Hematopoietic multipotent progenitor cell (in vitro differentiated cells): ENCODE data around the gene ADCY3. TPM values are rescaled to one million over a fixed set of nuclear protein-coding genes. Genes with fewer than 3 reads are reported as not detected.

Source experiments
- DNase-seq, 3 donors: peaks; one replicate each; pipeline ENCODE4 v3.0.0-alpha.2; 2011 to 2015; ENCODE audit warnings: low read depth in 2 of 3, low spot score in 2 of 3
- total RNA-seq: library from RNA; depleted of rRNA; stranded (reverse); fragments of >200 nt; gene quantifications from one replicate; pipeline ENCODE4 v1.2.3, GENCODE V29; 2012

ADCY3 gene
- total RNA-seq, result 74.9 TPM

DNA sequence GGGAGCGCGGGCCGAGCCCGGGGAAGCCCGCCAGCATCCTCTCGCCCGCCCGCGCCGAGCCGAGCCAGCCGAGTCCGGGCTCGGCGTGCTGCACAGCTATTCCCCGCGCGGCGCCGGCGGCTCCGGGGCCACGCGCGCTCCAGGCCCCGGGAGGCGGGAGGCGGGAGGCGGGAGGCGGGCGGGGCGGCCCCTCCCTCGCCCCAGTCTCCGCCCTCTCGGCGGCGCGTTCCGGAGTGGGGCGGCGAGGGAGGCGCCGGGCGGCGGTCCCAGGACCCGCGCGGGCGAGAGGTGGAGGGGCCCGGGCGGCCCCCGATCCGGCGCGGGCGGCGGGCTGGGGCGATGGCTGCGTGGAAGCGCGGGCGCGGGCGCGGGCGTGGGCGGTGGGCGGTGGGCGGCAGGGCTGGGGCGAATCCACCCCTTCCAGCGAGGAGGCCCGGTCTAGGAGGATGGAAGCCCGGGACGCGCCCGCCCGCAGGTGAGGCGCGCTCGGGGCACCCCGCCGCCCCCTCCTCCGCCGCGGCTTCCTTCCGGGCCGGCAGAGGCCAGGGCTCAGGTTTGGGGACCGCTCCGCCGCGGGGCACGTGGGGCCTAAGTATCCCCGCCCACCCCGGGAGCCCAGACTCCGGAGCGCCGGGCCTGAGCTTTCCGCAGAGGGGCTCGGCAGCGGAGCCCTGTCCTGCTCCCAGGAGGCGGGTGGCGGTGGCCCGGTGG, at the start of gene ADCY3:
Gene ADCY3 (minus strand): TSS at position 140 of the 711 bp plus-strand sequence. CDS start 1,250 bp downstream, outside the sequence.
- DNase-seq, result peak; percentile 23 to 56 (median 56)

DNA sequence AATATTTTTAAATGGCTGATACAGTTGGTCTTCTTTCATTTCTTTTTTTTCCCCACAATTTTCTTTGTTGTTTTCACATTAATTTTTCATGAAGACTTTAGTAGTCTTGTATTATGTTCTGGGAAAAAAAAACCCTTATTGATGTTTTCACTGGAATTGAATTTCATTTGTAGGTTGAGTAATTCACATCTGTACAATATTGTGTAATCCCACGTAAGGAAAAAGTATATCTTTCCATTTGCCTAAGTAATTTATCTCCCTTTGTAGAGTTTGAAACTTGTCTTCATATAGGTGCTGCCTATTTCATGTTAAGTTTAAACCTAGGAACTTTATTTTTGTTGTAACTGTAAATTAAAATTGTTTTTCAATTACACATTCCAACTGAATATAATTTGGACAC, 49.7 kb upstream of the ADCY3 start:
- DNase-seq, result no peak

DNA sequence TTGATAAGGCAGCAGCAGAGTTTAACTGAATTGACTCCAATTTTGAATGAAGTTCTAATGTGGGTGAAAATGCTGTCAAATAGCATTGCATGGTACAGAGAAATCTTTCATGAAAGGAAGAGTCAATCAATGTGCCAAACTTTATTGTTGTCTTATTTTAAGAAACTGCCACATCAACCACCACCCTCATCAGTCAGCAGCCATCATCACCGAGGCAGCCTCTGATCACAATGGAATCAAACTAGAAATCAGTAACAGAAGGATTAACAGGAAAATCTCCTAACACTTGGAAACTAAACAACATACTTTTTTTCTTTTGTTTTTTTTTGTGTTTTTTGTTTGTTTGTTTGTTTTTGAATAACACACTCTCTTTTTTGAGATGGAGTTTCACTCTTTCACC, 41.9 kb upstream of the ADCY3 start:
- DNase-seq, result no peak

DNA sequence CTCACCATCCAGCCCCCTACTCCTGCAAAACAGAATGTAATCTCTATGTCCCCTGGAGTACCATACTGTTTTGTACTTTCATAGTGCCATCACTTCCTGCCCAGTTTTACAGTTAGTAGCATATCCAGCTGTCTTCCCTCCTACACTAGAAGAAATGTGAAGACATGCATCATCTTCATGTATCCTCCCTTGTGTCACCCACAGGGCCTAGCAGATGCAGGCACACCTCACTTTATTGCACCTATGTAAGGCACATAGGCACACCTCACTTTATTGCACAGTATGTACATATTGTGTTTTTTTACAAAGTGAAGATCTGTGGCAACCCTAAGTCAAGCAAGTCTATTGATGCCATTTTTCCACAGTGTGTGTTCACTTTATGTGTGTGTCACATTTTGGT, 39.7 kb upstream of the ADCY3 start:
- DNase-seq, result no peak

DNA sequence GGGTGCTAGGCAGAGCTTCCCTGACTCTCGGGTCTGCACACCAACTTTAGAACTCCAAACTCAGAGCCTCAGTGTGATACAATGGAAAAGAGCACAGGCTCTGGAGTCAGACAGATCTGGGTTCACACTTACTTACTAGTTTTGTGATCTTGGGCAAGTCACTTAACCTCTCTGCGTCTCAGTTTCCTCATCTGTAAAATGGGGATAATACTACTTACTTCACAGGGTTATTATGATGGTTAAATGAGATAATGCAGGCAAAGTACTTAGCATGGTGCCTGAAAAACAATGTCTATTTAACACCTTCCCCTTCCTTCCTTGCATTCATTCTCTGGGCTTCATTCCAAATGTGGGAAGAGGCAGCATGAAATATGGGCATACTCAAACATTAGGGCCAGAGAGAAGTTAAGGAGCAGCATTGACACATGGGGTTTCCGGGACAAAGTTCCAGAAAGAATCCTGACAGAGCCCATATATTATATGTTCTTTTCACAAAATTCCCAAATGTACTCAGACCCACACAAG, 38.4 kb upstream of the ADCY3 start:
- no peak for DNase-seq

DNA sequence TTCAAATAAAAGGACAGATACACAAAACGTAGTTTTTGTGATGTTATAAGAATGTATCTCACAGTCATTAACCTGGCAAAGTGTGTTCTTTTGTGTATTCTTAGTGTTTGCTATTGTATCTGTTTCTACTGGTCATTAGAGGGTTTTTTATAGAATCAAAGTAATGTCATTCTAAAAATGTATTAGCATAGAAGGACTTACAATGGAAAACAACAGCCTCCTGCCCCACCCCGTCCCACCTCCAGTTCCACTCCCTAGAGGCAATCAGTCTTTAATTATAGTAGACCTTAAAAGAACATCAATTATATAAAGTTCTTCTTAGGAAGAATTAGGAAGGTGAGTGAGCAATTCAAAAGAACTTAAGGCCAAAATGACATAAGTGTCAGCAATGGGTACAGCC, 37.9 kb upstream of the ADCY3 start:
- no peak for DNase-seq

DNA sequence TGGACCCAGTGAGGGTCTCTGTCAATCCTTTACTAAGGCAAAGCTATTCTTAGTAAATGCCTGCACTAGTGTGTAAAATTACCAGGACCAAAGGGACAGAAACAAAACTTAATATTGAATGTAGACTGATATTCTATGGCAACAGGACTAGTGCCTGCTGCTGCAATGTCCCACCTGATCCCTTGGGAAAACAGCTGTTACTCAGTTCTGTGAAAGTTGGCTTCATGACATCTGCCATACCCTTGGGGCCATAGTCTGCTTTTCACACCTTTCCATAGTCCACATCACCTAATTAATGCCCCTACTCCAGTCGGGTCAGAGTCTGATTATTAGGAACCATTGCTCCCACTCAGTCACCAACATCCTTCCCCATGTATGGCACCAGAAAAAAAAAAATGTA, 37.2 kb upstream of the ADCY3 start:
- no peak for DNase-seq

DNA sequence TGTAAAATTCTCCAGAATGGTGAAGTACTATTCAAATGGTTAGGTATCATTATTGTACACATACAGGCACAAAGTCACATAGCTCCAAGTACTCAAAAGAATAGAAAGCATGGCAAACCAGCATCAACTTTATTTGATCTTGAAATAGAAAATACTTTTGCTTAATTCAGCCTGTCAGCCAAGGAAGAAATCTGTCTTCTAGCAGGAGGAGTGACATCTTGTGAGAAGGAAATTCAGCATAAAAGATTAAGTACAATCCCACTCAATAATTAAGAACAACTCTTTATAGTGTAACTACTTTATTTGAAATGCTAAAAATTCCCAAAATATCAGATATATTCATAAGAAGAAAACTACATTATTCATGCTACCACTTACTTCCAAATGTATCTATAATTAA, 35.9 kb upstream of the ADCY3 start:
- DNase-seq, result no peak

DNA sequence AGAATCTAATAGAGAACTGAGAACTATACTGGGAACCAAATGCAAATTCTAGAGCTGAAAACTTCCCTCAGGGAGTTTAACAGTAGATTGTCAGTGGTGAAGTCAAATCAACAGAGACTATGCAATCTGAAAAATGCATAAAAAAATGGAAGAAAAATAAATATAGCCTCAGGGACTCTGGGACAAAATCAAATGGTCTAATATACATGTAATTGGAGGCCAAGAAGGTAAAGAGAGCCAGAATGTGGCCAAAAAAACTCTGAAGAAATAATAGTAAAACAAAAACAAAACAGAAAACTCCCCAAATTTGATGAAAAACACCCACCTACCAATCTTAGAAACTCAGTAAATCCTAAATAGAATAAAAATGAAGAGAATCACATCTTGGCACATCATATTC, 35.2 kb upstream of the ADCY3 start:
- peak in 1 of 3 donors; percentile 1 for DNase-seq

DNA sequence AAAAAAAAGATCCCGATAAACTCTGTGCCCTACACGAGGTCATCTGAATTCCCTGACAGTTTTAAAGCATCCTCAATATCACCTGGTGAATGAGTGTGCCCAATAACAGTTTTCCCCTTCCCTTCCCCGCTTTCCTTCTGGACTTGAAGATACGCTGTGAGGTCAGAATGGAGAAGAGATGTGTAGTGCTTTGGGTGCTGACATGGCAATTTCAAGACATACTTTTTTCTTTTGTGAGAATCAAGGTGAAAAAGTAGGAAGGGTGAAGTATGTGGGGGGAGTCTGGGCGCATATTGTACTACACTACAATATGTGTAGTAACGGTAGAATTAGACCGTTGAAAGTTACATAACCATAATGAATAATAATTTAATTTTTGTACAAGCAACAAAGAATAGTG, 30.1 kb upstream of the ADCY3 start:
- no peak for DNase-seq

DNA sequence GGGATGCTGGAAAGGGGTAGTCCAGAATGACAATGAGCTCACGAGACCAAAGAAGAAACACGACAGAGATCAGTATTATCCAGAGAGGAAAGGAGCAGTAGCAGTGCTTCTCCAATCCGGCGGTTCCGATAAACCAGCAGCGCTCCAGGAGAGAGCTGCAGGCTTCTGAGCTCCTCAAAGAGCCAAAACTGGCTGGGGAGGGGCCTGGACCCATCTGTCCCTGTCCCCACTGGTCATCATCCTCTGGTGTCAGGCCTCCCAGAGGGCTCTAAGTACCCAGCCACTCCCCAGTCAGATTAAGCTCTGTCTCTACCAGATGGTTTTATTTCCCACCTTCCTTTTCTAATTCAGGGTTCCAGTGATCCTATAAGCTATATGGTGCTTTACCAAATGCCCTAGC, 28.5 kb upstream of the ADCY3 start:
- no peak for DNase-seq

DNA sequence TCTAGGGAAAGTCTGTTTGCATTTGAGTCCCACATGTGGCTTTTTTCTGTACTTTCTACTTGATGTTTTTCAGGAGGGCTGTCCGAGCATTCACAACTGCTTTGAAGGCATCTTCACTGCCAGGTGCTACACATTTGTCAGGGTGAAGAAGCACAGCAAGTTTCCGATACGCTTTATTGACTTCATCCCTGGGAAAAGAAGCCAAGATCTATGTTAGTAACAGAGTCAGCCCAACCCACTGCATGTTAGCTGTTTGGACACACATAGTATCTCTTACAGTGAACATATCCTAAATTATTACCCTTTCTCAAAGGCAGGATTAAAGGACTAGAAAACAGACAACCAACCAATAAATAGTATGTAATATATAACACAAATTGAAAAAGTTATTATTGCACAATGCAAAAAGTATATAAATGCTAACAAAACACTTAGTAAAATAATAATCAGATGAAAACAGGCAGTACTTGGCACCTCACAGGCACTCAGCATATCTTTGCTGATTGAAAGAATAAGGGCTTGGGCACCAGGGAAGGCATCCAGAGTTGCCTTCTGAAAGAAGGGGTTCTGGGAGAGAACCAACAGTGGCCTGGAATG, 27.6 kb upstream of the ADCY3 start:
- no peak for DNase-seq

DNA sequence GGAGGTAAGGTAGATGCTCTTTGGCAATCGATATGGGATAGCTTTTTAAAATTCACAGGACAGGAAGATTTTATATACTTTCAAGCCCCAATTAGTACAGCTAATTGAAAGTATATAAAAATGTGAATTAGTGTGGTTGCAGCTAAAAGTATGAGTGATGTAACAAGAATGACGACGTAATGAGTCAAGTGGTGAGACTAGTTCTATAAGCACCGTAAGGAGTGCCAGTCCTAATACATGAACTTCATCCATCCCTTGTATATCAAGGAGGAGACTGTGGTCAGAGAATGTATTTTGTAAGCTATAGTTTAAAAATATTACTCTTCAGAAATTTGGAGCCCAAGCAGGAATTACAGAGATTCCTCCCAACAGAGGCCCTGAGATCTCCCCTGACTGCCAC, 25.9 kb upstream of the ADCY3 start:
- no peak for DNase-seq

DNA sequence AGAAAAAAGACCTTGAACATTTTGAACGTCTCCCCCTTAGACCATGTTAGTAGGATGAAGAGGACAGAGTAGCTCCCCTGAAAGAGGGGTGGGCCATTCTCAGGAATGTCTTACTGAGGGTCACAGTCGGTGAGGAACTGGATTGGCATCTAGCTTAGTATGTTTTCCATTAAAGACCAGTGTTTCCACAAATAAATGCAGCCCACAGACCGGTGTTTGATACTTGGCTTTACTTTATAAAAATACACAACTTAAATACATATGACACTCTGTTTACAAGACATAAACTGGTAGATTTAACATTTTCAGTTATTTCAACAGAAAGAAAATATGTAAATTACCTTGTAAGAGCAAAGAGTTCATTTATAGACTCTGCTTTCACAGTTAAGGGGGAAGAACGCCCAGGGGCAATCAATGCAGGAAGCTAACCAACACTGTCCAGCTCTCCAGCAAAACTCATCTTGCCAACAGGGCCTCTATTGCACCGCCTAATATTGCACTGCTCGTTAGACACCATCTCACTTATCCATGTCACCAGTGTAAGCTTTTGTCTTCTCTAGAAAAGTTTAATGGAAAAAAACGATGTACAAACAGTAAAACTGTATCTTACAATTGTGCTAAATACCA, 23.5 kb upstream of the ADCY3 start:
- DNase-seq, result no peak

DNA sequence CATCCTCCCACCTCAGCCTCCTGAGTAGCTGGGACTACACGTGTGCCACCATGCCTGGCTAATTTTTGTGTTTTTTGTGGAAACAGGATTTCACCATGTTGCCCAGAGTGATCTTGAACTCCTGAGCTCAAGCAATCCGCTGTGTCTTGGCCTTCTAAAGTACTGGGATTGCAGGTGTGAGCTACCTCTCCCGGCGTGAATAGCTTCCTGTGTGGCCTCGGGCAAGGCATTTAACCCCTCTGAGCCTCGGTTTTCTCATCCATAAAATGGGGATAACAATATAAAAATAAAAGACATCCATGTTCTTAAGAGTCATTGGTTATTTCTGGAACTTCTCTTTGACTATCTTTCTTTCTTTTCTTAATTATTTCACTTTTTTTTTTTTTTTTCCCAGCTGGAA, 19.3 kb upstream of the ADCY3 start:
- no peak for DNase-seq

DNA sequence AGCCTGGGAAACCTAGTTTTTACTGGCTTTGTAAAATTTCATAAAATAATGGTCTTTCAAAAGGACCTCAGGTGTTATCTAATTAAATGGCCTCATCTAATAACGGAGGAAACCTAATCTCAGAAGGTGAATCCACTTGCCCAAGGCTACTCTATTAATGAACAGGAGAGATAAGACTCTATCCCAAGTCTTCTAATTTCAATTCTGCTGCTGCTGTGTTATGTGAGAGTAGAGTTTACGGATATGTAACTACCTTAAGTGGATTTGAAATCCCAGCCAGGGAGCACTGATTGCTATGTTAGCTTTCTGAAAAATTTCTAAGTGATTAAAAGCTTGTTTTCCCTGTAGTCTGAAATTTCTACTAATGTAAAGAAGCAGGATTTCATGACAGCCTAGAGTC, 17.2 kb upstream of the ADCY3 start:
- DNase-seq, result no peak

DNA sequence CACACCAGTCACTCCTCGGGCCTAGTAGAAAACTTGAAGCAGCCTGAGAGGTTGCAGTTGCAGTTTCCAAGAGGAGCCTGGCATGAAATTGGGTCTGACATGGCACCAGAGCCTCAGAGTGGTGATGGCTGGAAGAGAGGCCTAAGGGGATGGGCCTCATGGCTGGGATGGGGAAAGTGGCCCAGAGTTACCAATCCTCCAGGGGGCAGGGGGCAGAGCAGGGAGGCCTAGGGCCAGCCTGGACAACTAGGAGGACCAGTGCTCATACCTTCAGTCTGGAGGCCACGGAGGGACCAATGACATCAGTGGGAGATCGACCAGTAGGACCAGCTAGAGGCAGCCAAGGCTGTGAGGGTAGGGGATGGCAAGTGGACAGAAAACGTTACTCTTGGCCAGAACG, 15.1 kb upstream of the ADCY3 start:
- DNase-seq, result no peak

DNA sequence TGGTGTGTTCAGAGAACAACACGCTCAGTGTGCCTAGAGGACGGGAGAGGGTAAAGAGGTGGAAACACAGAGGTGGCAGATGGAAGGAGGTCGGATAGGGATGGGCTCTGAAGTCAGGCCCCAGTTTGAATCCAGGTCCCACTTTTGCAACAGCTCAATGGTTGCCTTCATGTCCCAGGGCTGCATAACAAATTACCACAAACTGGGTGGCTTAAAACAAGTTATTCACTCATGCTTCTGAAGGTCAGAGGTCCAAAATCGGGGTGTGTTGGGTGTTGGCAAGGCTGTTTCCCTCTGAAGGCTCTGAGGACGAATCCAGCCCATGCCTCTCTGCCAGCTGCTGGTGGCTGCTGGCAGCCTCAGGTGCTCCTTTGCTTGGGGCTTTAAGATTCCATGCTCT, 12.7 kb upstream of the ADCY3 start:
- DNase-seq, result no peak

DNA sequence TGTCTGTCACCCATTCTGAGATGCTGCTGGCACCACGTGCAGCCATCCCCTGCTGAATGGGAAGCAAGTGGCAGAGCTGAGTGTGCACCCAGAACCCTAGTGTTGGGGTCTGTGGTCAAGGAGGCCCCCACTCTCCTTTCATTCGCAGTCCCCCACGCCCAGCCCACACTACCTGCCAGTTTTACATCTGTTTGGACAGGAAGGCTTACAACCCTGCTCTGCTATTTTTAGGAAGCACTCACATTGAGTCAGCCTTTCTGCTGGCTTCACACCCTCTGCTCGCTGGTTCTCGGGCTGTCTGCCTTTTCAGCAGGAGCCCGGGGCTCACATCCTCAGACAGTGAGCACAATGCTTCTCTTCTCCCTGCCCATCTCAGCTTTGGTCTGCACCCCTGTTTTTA, 10.7 kb upstream of the ADCY3 start:
- DNase-seq, result peak in 2 of 3 donors; percentile 40 to 62

DNA sequence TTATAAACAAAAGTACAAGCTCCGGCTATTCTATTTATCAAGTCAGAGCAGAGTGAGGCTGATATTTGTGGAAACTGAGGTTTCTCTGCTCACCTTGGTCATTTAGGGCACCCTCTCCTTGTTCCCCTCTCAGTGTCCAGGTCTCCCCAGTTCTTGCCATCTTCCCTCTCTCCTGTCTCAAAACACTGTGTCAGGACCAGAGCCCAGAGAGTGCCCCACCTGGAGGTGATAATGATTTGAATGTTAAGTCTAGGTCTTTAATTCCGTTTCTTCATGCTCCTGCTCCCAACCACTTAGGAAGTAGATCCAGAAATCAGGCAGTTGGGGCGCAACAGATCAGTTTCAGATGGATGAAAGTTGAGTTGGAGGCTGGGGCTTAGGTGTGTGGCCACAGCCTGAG, 9.2 kb upstream of the ADCY3 start:
- DNase-seq, result no peak

DNA sequence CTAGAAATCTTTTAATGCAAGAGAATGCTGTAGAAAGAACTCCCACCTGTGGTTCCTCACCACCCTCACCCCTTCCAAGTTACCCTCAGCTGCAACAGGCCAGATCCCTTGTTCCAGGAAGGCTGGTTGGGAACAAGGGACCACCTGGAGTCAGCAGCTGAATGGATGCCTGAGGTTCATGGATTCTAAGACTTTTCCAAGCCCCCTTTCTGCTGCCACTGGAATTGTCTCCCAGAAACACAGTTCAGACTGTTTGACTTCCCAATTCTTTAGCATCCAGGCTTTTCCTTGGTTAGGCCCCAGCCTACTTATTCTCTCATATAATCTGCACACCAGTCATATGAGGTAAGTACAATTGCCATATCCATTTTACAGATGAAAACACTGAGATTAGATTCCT, 8.0 kb upstream of the ADCY3 start:
- no peak for DNase-seq
